Measurements from ENCODE around the gene SPON1.
"Not testable (repeated sequence)": the region's sequence is repeated elsewhere in the genome, so short reads cannot be mapped to it uniquely, and the experiment has no call there.

SPON1 gene

DNA sequence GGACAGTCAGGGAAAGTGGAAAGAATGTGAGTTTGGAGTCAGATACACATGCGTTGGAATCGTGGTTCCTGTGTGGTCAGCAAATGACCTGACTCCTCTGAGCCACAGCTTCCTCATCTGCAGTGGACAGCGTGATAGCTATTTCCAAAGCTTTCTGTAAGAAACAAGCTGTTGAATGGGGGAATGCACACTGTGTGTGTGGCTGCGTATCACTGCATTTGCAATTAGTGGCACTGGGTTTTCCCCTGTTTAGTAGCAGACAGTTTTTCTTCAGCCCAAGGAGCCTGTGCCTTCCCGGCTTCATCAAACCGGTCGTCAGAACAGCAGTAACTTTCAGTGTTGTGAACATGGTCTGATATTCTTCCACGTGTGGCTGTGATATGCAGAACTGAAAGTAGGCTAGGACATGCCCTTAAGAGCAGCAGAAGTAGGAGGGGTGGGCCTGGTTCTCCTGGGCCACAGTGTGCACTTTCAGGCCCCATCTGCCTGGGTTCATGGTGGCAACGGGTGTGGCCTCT, 275.0 kb downstream of the SPON1 start:
- Mint-ChIP-seq H3K9me3 (no peaks in the 10 kb centered on the region), H3K27ac (no peak overlapping the region), H3K4me3 (no peak overlapping the region), H3K36me3 (ENCODE audit: low read depth) (no peaks in the 10 kb centered on the region), H3K27me3 (no peaks in the 10 kb centered on the region), H3K4me1 (ENCODE audit: low read depth) (peaks cover 9% of the 10 kb centered on the region)

DNA sequence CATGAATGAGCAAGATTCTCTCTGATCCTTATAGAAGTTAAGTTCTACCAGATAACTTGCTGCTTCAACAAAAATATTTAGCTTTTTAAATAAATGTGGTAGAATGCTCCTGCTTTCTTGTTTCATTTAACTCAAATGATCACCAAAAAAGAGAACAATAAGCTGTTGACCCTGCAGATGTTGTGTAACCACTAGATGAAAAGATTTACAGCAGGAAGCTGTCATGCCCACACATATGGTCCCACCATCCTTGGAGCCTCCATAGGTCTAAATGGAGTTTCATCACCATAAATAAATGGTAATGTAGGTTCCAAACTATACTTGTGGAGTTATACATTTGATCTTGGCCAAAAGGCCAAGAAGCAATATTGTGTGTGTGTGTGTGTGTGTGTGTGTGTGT, 277.7 kb downstream of the SPON1 start:
- Mint-ChIP-seq H3K9me3 (no peaks in the 10 kb centered on the region), H3K27ac (no peak overlapping the region), H3K27me3 (no peaks in the 10 kb centered on the region), H3K4me1 (ENCODE audit: low read depth) (peaks cover 9% of the 10 kb centered on the region), H3K36me3 (ENCODE audit: low read depth) (no peaks in the 10 kb centered on the region), H3K4me3 (no peak overlapping the region)

DNA sequence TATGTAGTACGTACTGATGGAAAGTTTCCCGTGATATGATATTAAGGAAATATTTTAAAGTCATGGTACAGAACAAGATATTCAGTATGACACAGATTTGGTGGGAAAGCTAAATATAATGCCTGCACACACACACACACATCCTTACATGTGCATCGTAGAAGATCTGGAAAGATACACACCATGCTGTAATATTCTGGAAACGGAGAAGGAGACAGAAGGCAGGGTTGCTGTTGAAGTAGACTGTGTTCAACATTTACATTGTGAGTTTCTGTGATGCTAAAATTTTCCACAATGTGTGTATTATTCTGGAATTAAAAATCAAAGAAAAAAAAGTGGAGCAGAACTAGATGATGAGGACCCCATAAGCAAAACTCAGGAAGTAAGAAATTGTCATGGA, 278.4 kb downstream of the SPON1 start:
- H3K9me3 Mint-ChIP-seq = no peaks in the 10 kb centered on the region
- peaks cover 9% of the 10 kb centered on the region for H3K4me1 Mint-ChIP-seq (ENCODE audit: low read depth)
- no peaks in the 10 kb centered on the region for H3K27me3 Mint-ChIP-seq
- H3K36me3 Mint-ChIP-seq (ENCODE audit: low read depth) = no peaks in the 10 kb centered on the region
- H3K4me3 Mint-ChIP-seq = no peak overlapping the region
- no peak overlapping the region for H3K27ac Mint-ChIP-seq

DNA sequence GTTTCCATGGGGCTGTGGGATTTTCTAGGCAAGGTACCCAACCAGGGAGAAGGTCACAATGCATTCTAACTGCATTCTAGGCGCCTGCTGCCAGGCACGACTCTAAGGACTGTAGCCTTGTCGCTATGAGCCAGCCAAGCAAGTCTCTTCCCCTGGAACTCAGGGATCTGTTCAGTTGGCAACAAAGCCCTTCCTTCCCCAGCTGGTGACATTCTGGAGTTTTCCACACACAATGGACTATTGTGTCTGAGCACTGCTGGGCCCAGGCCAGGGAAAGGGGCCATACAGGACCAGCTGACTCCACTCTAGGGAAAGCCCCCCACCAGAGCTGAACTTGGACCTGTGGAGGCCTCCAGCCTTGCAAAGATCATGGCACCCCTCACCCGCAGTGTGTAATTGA, 279.7 kb downstream of the SPON1 start:
- H3K9me3 Mint-ChIP-seq = no peaks in the 10 kb centered on the region
- H3K27ac Mint-ChIP-seq = no peak overlapping the region
- no peaks in the 10 kb centered on the region for H3K36me3 Mint-ChIP-seq (ENCODE audit: low read depth)
- no peaks in the 10 kb centered on the region for H3K27me3 Mint-ChIP-seq
- H3K4me3 Mint-ChIP-seq = no peak overlapping the region
- H3K4me1 Mint-ChIP-seq (ENCODE audit: low read depth) = peaks cover 8% of the 10 kb centered on the region

DNA sequence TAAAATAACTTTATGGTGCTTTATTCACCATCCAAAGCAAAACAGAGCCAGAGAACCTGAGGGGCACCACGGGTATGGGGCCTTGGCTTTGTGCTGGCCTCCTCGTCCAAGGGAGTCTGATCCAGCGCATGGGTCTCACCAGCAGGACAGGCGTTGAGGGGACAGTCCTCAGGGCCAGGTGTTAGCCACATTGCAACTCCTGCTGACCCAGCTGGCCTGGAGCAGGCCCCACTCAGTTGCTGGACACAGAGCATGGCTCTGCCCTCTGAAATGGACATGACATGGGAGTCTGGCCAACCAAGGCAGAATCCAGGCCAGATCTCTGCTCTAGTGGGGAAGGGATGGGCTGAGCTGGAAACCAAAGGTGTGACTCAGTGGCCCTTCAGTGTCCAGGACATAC, 280.2 kb downstream of the SPON1 start:
- no peaks in the 10 kb centered on the region for H3K36me3 Mint-ChIP-seq (ENCODE audit: low read depth)
- H3K27me3 Mint-ChIP-seq = no peaks in the 10 kb centered on the region
- H3K4me3 Mint-ChIP-seq = no peak overlapping the region
- no peaks in the 10 kb centered on the region for H3K9me3 Mint-ChIP-seq
- peaks cover 7% of the 10 kb centered on the region for H3K4me1 Mint-ChIP-seq (ENCODE audit: low read depth)
- no peak overlapping the region for H3K27ac Mint-ChIP-seq

DNA sequence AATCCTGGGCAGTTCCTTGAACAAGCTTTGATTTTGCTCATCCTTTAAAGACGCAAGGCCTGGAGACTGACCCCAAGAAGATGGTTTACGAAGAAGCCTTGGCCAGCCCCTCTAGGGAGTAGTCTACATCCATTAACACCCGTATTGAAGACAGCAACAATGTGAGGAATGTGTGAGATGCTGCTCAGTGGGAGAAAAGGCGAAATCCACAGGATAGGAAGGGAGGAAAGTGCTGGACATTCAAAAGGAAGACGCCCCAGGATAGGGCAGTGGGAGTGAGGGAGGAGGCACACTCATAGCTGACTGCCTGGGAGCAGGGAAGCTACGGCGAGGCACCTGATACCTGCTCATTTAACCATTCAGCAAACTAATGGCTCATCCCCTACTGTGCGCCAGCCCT, 282.4 kb downstream of the SPON1 start:
- Mint-ChIP-seq H3K27ac (no peak overlapping the region), H3K4me1 (ENCODE audit: low read depth) (peaks cover 17% of the 10 kb centered on the region)

DNA sequence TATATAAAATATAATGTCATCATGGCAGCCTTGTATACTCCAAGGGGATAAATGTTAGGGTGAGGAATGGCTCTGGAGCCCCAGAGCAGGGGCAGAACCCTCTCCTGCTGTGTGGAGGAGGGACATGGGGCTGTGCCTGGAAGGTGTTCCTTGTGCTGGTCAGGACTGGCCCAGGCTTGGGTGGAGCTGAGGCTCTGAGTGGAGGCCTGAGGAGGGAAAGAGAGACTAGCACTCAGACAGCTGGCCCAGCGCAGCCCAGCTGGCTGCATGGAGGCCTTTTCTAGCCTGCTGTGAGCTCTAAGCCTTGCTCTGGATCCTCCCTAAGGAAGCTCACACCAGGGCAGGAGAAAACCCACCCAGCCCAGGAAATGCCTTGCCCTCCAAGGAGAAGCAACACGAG, 282.9 kb downstream of the SPON1 start:
- no peaks in the 10 kb centered on the region for H3K9me3 Mint-ChIP-seq
- H3K4me3 Mint-ChIP-seq = no peak overlapping the region
- no peak overlapping the region for H3K27ac Mint-ChIP-seq
- no peaks in the 10 kb centered on the region for H3K27me3 Mint-ChIP-seq
- no peaks in the 10 kb centered on the region for H3K36me3 Mint-ChIP-seq (ENCODE audit: low read depth)
- H3K4me1 Mint-ChIP-seq (ENCODE audit: low read depth) = peaks cover 17% of the 10 kb centered on the region

More for the DNA sequence above, 282.4 kb downstream of the SPON1 start:
- Mint-ChIP-seq H3K9me3 (no peaks in the 10 kb centered on the region), H3K27me3 (no peaks in the 10 kb centered on the region), H3K36me3 (ENCODE audit: low read depth) (no peaks in the 10 kb centered on the region), H3K4me3 (no peak overlapping the region)

DNA sequence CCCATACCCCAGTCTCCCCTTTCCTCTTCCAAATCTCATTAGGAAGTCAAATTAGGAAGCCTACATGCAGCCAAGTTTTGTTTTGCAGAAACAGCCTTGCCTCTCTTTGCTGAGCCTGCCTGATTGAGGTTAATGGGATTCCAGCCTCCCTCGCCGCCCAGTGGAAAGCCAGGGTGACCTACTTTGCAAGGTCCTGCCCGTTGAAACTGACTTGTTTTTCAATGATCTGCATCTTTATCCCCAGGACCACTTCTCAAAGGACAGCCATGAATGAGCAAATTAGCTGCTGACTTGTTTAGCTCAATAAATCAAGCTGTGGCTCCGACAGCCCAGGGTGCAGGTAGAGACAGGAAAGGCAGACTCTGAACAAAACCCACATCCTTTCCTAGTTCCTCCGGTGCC, 286.1 kb downstream of the SPON1 start:
- no peaks in the 10 kb centered on the region for H3K27me3 Mint-ChIP-seq
- H3K27ac Mint-ChIP-seq = no peak overlapping the region
- H3K36me3 Mint-ChIP-seq (ENCODE audit: low read depth) = no peaks in the 10 kb centered on the region
- H3K4me3 Mint-ChIP-seq = no peak overlapping the region
- H3K9me3 Mint-ChIP-seq = no peaks in the 10 kb centered on the region
- peaks cover 17% of the 10 kb centered on the region for H3K4me1 Mint-ChIP-seq (ENCODE audit: low read depth)

DNA sequence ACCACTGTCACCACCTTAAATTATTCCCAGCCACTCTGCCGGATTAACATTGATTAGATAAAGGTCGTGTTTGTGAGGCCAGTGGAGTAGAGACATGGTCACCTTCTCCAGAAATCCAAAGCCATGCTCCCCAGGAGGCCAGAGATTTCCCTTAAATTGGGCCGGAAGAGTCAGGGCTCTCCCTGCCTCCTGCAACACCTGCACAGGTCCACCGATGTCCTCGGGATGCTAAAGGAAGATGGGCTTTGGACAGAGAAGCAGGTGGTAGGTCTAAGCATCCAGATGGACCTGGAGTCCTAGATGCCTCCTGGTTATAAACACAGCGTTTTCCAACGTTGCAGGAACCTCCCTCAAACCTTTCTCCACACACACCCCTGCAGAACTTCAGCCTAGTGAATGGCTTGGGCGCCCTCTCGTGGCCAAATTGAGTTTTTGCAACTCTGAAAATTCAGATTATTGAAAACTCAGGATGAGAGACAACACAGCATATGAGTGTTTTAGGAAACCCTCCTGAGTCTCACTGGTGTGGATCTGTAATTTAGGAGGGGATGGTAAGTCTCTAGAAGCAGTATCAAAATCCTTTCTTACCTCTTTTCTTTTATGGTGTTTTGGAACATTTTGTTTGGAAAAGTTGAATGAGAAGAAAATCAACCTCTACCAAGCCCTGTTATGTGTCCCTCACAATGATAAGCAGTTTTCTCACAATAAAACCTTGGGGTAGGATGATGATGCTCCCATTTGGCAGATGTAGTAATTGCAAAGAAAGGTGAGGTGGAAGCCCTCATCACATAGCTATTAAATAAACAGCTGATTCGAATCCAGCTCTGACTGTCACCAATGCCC, 286.8 kb downstream of the SPON1 start:
- H3K27me3 Mint-ChIP-seq = no peaks in the 10 kb centered on the region
- H3K36me3 Mint-ChIP-seq (ENCODE audit: low read depth) = no peaks in the 10 kb centered on the region
- H3K4me3 Mint-ChIP-seq = peak overlapping the region; percentile 11
- H3K27ac Mint-ChIP-seq = no peak overlapping the region
- no peaks in the 10 kb centered on the region for H3K9me3 Mint-ChIP-seq
- peaks cover 17% of the 10 kb centered on the region for H3K4me1 Mint-ChIP-seq (ENCODE audit: low read depth)

DNA sequence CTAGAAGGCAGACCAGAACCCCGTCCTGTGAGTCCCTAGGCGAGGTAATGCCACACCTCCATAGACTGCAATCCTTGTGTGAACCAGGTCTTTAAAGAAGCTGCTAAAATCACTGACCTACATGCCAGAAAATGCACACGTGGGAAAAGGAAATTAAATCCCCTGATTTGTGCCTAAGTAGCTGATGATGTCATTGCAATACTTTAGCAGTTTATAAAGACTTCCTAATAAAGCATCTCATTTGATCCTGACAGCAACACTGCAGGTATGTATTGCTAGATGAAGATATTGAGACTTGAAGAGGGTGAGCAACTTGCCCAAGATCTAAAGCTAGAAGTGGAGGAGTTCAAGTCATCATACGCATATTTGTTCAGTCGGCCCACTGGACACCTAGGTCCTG, 289.2 kb downstream of the SPON1 start:
- Mint-ChIP-seq H3K4me3 (no peak overlapping the region), H3K27ac (no peak overlapping the region), H3K9me3 (no peaks in the 10 kb centered on the region), H3K27me3 (no peaks in the 10 kb centered on the region), H3K4me1 (ENCODE audit: low read depth) (peaks cover 17% of the 10 kb centered on the region), H3K36me3 (ENCODE audit: low read depth) (no peaks in the 10 kb centered on the region)

DNA sequence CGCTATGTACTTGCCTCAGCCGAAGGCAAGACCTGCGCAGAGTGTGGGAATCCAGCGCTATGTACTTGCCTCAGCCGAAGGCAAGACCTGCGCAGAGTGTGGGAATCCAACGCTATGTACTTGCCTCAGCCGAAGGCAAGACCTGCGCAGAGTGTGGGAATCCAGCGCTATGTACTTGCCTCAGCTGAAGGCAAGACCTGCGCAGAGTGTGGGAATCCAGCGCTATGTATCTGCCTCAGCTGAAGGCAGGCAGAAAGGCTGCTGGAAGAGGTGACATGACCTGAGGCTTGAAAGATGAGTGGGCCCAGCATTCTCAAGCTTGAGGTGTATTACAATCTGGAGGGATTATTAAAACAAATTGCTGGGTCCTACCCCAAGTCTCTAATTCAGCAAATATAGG, 290.0 kb downstream of the SPON1 start:
- H3K4me1 Mint-ChIP-seq (ENCODE audit: low read depth) = peaks cover 17% of the 10 kb centered on the region
- H3K27ac Mint-ChIP-seq; H3K36me3 Mint-ChIP-seq (ENCODE audit: low read depth); H3K9me3 Mint-ChIP-seq; H3K4me3 Mint-ChIP-seq; H3K27me3 Mint-ChIP-seq: not testable (repeated sequence)

DNA sequence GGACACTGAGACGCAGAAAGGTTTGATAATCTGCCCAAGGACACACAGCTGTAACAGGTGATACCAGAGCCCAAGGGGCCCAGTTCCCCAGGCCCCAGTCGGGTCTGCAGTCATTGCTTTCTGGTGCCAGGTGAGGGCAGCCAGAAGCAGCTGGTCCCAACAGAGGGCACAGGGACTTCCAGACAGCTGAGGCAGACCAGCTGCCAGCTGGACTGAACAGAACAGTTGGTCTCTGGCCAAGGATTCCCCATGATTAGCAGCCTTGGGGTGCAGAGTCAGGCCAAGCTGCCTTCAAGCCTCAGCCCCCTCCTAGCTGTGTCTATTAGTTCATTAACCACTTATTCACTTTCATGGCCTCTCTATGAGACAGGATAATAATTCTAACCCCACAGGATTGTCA, 290.9 kb downstream of the SPON1 start:
- Mint-ChIP-seq H3K27me3 (no peaks in the 10 kb centered on the region), H3K4me1 (ENCODE audit: low read depth) (peaks cover 9% of the 10 kb centered on the region)

DNA sequence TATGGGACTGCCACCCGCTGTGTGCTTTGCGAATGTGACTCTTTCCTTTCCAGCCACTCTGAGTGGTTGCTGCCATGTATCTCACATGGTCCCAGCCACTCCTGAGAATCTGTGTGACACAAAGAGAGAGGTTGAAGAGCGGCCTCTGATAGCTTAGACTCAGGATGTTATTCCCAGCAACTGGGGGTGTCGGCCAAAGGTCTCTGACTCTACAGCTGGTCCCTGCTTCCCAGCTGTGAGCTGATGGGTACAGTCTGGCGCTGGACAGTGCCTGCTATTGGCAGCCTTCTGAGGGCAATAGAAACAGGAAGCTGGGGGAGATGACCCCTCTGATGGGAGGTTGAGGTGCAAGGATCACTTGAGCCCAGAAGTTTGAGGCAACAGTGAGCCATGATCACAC, 291.3 kb downstream of the SPON1 start:
- H3K36me3 Mint-ChIP-seq (ENCODE audit: low read depth) = no peaks in the 10 kb centered on the region
- no peak overlapping the region for H3K27ac Mint-ChIP-seq
- H3K4me1 Mint-ChIP-seq (ENCODE audit: low read depth) = peaks cover 5% of the 10 kb centered on the region
- no peak overlapping the region for H3K4me3 Mint-ChIP-seq
- H3K9me3 Mint-ChIP-seq = no peaks in the 10 kb centered on the region
- no peaks in the 10 kb centered on the region for H3K27me3 Mint-ChIP-seq

More for the DNA sequence above, 290.9 kb downstream of the SPON1 start:
- no peaks in the 10 kb centered on the region for H3K36me3 Mint-ChIP-seq (ENCODE audit: low read depth)
- no peaks in the 10 kb centered on the region for H3K9me3 Mint-ChIP-seq
- H3K27ac Mint-ChIP-seq = no peak overlapping the region
- H3K4me3 Mint-ChIP-seq = no peak overlapping the region

DNA sequence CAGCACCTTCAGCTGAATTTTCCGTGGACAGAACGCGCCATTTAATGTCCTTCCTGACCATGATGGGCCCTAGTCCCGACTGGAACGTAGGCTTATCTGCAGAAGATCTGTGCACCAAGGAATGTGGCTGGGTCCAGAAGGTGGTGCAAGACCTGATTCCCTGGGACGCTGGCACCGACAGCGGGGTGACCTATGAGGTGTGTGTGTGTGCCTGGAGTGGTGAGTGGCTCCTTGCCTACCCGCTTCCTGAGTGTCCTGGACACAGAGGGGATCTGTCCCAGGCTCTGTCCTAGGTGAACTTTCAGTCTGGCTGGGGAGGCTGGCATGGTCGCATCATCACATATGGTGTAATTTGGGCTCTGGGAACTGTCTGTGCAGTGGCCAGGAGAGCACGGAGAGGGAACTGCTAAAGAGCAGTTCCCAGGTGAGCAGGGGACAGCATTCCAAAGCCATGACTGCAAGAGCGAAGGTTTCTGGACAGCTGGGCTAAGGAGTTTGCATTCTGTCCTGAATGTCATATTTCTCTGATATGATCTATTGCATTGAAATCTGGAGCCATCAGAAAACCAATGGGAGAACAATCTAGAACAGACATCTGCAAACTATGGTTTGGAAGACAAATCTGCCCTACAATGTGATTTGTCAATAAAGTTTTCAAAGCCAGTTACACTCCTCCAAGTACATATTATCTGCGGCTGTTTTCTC, 292.2 kb downstream of the SPON1 start:
- H3K4me1 Mint-ChIP-seq (ENCODE audit: low read depth) = no peaks in the 10 kb centered on the region
- no peaks in the 10 kb centered on the region for H3K9me3 Mint-ChIP-seq

DNA sequence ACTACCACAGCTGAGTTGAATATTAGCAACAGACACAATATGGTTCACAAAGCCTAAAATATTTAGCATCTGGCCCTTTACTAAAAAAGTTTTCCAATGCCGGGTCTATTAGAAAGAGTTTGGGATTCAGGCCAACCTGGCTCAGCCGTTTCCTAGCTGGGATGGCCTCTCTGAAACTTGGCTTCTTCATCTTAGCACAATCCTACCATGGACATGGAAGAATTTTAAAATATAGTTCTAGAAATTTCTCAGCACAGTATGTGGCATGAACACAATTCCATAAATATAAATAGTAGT, 292.7 kb downstream of the SPON1 start:
- no peaks in the 10 kb centered on the region for H3K4me1 Mint-ChIP-seq (ENCODE audit: low read depth)
- H3K27ac Mint-ChIP-seq = no peak overlapping the region
- no peaks in the 10 kb centered on the region for H3K36me3 Mint-ChIP-seq (ENCODE audit: low read depth)
- H3K27me3 Mint-ChIP-seq = no peaks in the 10 kb centered on the region
- no peak overlapping the region for H3K4me3 Mint-ChIP-seq
- no peaks in the 10 kb centered on the region for H3K9me3 Mint-ChIP-seq

More for the DNA sequence above, 292.2 kb downstream of the SPON1 start:
- H3K27ac Mint-ChIP-seq = no peak overlapping the region
- no peak overlapping the region for H3K4me3 Mint-ChIP-seq
- H3K27me3 Mint-ChIP-seq = no peaks in the 10 kb centered on the region
- H3K36me3 Mint-ChIP-seq (ENCODE audit: low read depth) = no peaks in the 10 kb centered on the region
